Measurements from ENCODE around the gene SUCLA2.

DNA sequence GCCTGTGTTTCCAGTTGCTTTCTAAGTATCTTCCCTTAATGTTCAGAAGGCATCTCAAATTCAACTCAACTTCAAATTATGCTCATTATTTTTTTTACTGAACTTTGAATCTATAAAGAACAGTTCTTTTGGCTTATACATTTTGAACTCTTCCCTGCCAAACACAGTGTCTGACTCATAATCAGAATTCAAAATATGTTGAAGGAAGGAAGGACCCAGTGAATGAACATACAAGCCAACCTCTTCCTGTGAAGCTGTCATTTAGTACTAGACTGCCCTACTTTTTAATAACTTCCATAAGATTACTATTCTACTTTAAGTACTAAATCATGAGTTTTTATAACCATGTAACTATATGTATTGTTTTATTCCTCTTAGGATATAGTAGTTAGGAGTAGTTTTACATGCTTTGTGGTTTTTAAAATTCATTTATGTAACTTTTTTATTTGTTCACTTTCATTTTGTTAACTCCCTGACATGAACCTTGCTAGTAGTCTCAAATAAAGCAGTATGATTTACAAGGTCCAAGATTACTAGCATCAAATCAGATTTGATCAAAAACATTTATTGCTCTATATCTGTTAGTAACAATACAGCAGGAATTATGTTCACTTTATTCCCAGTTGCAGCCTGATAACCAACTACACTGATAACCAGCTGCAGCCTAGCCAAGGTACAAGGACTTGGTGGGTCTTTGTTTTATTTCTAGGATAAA, 42.9 kb upstream of the SUCLA2 start:
- no peak for TF ChIP-seq POLR2A (IDR thresholded peaks at IDR 0.05)
- TF ChIP-seq, protein P1, sequence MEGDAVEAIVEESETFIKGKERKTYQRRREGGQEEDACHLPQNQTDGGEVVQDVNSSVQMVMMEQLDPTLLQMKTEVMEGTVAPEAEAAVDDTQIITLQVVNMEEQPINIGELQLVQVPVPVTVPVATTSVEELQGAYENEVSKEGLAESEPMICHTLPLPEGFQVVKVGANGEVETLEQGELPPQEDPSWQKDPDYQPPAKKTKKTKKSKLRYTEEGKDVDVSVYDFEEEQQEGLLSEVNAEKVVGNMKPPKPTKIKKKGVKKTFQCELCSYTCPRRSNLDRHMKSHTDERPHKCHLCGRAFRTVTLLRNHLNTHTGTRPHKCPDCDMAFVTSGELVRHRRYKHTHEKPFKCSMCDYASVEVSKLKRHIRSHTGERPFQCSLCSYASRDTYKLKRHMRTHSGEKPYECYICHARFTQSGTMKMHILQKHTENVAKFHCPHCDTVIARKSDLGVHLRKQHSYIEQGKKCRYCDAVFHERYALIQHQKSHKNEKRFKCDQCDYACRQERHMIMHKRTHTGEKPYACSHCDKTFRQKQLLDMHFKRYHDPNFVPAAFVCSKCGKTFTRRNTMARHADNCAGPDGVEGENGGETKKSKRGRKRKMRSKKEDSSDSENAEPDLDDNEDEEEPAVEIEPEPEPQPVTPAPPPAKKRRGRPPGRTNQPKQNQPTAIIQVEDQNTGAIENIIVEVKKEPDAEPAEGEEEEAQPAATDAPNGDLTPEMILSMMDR (IDR thresholded peaks at IDR 0.05), result no peak

Data from body of pancreas (tissue), 4 donors.